SK-N-SH treated with all-trans-retinoic acid at 6 μM for 48 hours (cell line): ENCODE data around the gene OTUB1.

Source experiments
- ARNTL ChIP-seq: fragments of 450-650 bp; formaldehyde crosslinking; IDR thresholded peaks from 2 replicates; pipeline ENCODE4 v1.5.0; 2020; ENCODE audit warnings: low read depth, mild to moderate bottlenecking, moderate library complexity, borderline replicate concordance
- CREB5 ChIP-seq: fragments of 250-450 bp; sonication (Bioruptor Pico); IDR thresholded peaks from 2 replicates; pipeline ENCODE4 v1.5.1; 2020; ENCODE audit warnings: low read depth, mild to moderate bottlenecking, moderate library complexity
- ESRRG ChIP-seq: fragments of 250-450 bp; sonication (Bioruptor Pico); IDR thresholded peaks from 2 replicates; pipeline ENCODE4 v1.6.1; 2021; ENCODE audit warnings: mild to moderate bottlenecking
- GLIS3 ChIP-seq: fragments of 250-450 bp; sonication (Bioruptor Pico); IDR thresholded peaks from 2 replicates; pipeline ENCODE4 v1.5.0; 2020; ENCODE audit warnings: mild to moderate bottlenecking, moderate library complexity
- OSR1 ChIP-seq: fragments of 250-450 bp; sonication (Bioruptor Pico); IDR thresholded peaks from 2 replicates; pipeline ENCODE4 v1.8.0; 2022; ENCODE audit warnings: moderate library complexity, mild to moderate bottlenecking, inconsistent platforms
- PATZ1 ChIP-seq: fragments of 250-450 bp; sonication (Bioruptor Pico); IDR thresholded peaks from 2 replicates; pipeline ENCODE4 v1.8.0; 2020; ENCODE audit warnings: mild to moderate bottlenecking, moderate library complexity, borderline replicate concordance
- RARB ChIP-seq: fragments of 250-450 bp; sonication (Bioruptor Pico); IDR thresholded peaks from 2 replicates; pipeline ENCODE4 v1.8.0; 2021; ENCODE audit warnings: mild to moderate bottlenecking, moderate library complexity
- TSHZ2 ChIP-seq: fragments of 250-450 bp; sonication (Bioruptor Pico); IDR thresholded peaks from 2 replicates; pipeline ENCODE4 v1.5.0; 2020; ENCODE audit warnings: mild to moderate bottlenecking, moderate library complexity
- ZC3H10 ChIP-seq: fragments of 250-450 bp; sonication (Bioruptor Pico); IDR thresholded peaks from 2 replicates; pipeline ENCODE4 v1.5.1; 2021; ENCODE audit warnings: mild to moderate bottlenecking, moderate library complexity
- ZFP3 ChIP-seq: fragments of 250-450 bp; sonication (Bioruptor Pico); IDR thresholded peaks from 2 replicates; pipeline ENCODE4 v1.5.0; 2020; ENCODE audit warnings: mild to moderate bottlenecking, moderate library complexity
- ZFP30 ChIP-seq: fragments of 450-650 bp; formaldehyde crosslinking; IDR thresholded peaks from 2 replicates; pipeline ENCODE4 v1.5.0; 2022; ENCODE audit warnings: mild to moderate bottlenecking, moderate library complexity
- ZNF565 ChIP-seq: fragments of 450-650 bp; formaldehyde crosslinking; conservative IDR thresholded peaks from 2 replicates; pipeline ENCODE4 v1.5.0; 2020; ENCODE audit warnings: low read depth, mild to moderate bottlenecking, moderate library complexity
- ZNF70 ChIP-seq: fragments of 450-650 bp; formaldehyde crosslinking; IDR thresholded peaks from 2 replicates; pipeline ENCODE4 v1.5.0; 2020; ENCODE audit warnings: mild to moderate bottlenecking, moderate library complexity

GRCh38 chr11:63945477-63946163, 40.6 kb upstream of the OTUB1 start:
- no peak for TF ChIP-seq GLIS3 (CRISPR knock-in tag)
- TF ChIP-seq RARB (CRISPR knock-in tag) = no peak
- TF ChIP-seq TSHZ2 (CRISPR knock-in tag) = no peak
- no peak for TF ChIP-seq ESRRG (CRISPR knock-in tag)
- no peak for TF ChIP-seq CREB5 (CRISPR knock-in tag)
- no peak for TF ChIP-seq PATZ1 (CRISPR knock-in tag)
- no peak for TF ChIP-seq ZNF565 (CRISPR knock-in tag)
- no peak for TF ChIP-seq ZC3H10
- TF ChIP-seq ZNF70 (CRISPR knock-in tag) = no peak
- no peak for TF ChIP-seq ZFP3
- no peak for TF ChIP-seq ZFP30 (CRISPR knock-in tag)
- no peak for TF ChIP-seq ARNTL
- TF ChIP-seq OSR1 (CRISPR knock-in tag) = no peak
